Medulla oblongata (tissue), 1 donor: ENCODE results near the gene IFNL2.

Source experiments
- DNase-seq: peaks from one replicate; pipeline ENCODE4 v3.0.0-alpha.2; 2015; ENCODE audit errors: extremely low spot score

The IFNL2 gene

GRCh38 chr19:39318071-39318470, 49.9 kb downstream of the IFNL2 start:
- DNase-seq: no peak

- no peak for DNase-seq
Measured at GRCh38 chr19:39318690-39319089, 50.5 kb downstream of the IFNL2 start.

GRCh38 chr19:39319098-39319891, 51.1 kb downstream of the IFNL2 start:
- DNase-seq: no peak
